GM18520 (cell line): ENCODE data around the gene UTP3.
"Not testable (repeated sequence)": the region's sequence is repeated elsewhere in the genome, so short reads cannot be mapped to it uniquely, and the experiment has no call there.

Source experiments
- ATAC-seq: cut with Tn5 transposase; IDR thresholded peaks from one replicate; pipeline ENCODE4 v1.9.1; 2021; ENCODE audit not compliant: unreplicated experiment

The UTP3 gene

GRCh38 chr4:70714079-70714887, 26.0 kb downstream of the UTP3 start:
- ATAC-seq, result peak; percentile 51

DNA sequence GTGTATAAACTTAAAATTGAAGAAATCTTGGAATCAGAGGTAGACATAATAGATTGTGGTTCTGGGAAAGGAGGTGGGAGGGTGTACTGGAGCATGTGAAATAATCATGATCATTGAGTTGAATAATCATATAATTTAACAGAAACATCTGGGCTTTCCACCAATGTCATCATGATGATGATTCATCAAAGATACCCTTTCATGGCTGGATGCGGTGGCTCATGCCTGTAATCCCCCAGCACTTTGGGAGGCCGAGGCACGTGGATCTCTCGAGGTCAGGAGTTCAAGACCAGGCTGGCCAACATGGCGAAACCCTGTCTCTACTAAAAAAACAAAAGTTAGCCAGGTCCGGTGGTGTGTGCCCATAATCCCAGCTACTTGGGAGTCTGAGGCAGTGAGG, 26.8 kb downstream of the UTP3 start:
- peak; percentile 15 for ATAC-seq

GRCh38 chr4:70718811-70719604, 30.7 kb downstream of the UTP3 start:
- no peak for ATAC-seq

DNA sequence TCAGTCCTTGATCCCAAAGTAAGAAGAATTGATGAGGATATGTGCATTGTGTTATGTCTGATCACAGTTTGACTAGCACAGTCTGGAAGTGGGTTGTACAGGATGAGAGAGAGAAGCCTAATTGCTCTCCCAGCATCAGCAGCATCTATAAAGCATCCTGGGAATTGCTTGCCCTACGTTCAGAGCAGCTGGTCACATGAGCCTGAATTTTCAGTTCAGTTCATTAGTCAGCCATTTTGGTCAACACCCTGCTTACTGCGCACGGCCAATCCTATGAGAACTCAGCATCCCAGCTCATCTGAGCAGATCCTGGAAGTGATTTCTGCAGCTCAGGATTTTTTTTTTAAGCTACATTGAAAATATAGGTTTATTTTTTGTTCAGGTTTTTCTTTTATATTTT, 33.4 kb downstream of the UTP3 start, which contains the start of gene RUFY3:
RUFY3 (plus strand) TSS at position 218 of the 400 bp plus-strand sequence. CDS start 610 bp downstream, outside the sequence.
- no peak for ATAC-seq

GRCh38 chr4:70722199-70722791, 34.0 kb downstream of the UTP3 start:
- ATAC-seq, result no peak

DNA sequence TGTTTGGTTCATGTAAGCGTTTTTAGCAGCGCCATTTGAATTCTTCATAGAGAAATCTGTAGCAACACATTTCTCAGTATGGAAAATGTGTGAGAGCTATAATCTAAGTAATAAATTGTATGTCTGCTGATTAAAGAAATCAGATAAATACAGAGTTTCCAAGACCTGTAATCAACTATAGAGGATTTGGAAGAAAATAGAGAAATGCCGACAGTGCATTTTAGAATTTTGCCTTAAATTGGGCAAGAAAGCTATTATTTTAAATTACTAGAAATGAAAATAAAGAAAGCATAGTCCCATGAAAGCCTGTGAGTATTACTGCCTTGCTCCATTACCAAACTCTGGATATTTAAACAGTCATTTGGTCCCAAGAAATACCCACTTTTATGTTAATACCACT, 36.1 kb downstream of the UTP3 start:
- ATAC-seq, result no peak

DNA sequence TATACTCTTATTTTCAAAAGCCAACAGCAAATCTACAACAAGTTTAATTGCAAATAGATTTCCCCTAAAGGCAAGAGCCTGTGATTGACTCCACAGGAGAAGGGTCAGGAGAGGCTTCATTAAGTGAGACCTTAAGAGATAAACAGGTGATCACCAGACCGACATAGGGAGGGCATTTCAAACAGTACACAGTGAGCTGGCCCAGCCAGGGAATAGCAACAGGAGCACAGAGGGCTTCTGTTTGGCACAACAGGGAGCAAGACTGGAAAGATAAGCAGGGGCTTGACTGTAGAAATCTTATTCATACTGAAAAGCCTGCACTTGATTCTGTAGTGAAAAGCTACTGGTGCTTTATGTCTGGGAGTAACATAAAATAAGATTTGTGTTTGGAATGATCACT, 37.3 kb downstream of the UTP3 start:
- no peak for ATAC-seq

- ATAC-seq, result not testable (repeated sequence)
Measured at GRCh38 chr4:70726515-70726914, 38.2 kb downstream of the UTP3 start.

DNA sequence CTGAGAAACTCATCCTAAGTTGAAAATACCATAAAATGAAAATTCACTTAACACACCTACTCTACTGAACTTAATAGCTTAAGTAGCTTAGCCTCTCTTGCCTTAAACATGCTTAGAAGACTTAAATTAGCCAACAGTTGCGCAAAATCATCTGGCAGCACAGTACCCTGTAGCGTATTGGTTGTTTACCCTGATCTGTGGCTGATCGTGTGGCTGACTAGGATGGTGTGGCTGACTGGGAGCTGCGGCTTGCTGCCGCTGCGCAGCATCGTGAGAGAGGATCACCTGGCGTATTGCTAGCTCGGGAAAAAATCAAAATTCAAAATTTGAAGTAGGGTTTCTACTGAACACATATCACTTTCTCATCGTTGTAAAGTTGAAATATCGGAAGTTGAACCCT, 39.8 kb downstream of the UTP3 start:
- ATAC-seq, result no peak

GRCh38 chr4:70732878-70733277, 44.5 kb downstream of the UTP3 start:
- not testable (repeated sequence) for ATAC-seq

GRCh38 chr4:70734168-70734954, 46.0 kb downstream of the UTP3 start:
- ATAC-seq, result peak; percentile 89

DNA sequence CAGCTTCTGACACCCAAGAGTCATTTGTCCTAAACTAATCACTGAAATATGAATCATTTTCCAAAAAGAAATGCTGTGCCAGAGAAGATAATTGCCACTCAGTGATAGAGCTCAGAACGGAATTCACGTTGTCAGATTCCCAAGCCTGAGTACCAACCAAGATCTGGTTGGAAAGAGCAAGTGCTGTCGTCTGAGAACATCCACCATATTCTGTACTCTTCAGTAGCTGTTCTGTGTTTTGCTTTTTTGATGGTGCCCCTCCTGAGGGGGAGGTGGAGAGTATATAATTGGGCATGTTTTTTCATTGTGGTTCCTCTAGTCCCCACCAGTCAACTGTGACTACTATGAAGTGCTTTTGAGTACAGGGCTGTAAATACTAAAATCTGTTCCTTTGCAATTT, 46.6 kb downstream of the UTP3 start:
- no peak for ATAC-seq

GRCh38 chr4:70735915-70736314, 47.6 kb downstream of the UTP3 start:
- not testable (repeated sequence) for ATAC-seq

DNA sequence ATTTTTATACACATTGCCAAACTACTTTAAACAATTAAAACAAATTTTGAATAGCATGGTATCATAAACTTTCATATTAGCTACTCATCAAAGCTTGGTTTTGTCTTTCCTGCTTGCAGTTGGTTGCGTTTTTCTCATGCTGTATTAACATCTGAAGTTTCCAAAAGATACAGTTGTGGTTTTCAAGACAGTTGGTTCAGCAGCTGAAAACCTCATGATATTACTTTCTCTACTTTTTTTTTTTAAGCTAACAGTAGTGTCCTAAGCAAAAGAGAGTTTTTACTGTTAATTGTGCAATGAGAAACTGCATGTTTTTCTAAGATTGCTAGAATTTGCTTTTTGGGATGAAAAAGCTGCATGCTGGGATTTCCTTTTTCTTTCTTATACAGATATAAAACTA, 48.7 kb downstream of the UTP3 start:
- no peak for ATAC-seq

DNA sequence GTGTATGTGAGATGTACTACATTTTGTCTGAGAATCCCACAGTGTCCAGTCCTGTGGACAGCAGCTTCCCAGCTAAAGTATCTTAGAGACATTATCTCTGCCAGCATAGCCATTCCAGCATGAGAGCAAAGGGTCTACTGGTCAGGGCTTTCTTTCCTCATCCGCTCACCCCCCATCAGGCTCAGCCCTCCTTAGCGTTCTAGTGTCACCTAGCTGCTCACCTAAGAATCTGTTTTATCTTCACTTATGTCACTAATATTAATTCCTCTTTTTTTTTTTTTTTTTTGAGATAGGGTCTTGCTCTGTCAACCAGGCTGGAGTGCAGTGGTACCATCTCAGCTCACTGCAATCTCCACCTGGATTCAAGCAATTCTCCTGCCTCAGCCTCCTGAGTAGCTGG, 49.1 kb downstream of the UTP3 start:
- ATAC-seq, result no peak

DNA sequence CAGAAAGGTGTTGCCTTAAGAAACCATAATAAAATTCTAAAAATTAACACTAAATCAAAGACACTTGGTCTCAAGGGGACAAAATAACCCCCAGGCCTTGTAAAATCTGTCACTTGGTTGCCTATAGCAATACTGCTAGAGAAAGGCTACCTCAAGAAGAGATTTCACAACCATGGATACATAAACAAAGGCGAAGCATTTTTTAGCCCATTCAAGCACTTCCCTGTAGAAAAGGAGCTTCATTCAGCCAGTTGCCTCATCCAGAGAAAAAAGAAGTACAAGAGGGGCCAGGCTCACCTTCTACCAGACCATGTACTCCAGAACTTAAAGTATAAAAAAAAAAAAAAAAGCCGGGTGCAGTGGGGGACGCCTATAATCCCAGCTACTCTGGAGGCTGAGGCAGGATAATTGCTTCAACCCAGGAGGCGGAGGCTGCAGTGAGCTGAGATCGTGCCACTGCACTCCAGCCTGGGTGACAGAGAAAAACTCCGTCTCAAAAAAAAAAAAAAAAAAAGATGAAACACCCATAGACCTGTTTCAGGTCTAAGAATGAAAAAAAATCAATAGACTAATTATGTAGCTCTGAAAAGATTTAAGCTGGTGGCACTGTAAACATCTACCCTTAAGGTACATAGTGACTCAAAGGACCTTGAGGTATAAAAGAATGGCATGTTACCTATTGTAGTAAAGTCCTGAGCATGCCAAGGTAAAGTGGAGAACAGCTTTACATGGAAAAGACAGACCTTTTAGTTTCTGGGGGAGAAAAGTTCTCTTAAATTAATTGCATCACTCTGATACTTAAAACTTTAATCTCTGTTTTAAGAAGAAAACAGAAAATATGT, 51.4 kb downstream of the UTP3 start:
- ATAC-seq, result no peak
